Transverse colon (tissue), 4 donors: ENCODE results near the gene CACNA1I. TPM values are rescaled to one million over a fixed set of nuclear protein-coding genes. Genes with fewer than 3 reads are reported as not detected.

ENCODE experiments used
- DNase-seq: peaks from one replicate; pipeline ENCODE4 v3.0.0-alpha.2; 2019
- H3K27ac ChIP-seq, 4 donors: fragments of 200-600 bp; sonication (generic); 2 replicates each; pipeline ENCODE4 v1.5.1; 2016 to 2018; ENCODE audit warnings: inconsistent platforms in 4 of 4
- H3K27me3 ChIP-seq: fragments of 200-600 bp; sonication (generic); 2 replicates; pipeline ENCODE4 v1.5.1; 2017; ENCODE audit warnings: inconsistent platforms
- H3K36me3 ChIP-seq, 4 donors: fragments of 200-600 bp; sonication (generic); 2 replicates each; pipeline ENCODE4 v1.5.1; 2017 to 2019; ENCODE audit warnings: inconsistent platforms in 4 of 4
- H3K4me1 ChIP-seq, 4 donors: fragments of 200-600 bp; sonication (generic); 2 replicates each; pipeline ENCODE4 v1.5.1; 2017 to 2020; ENCODE audit warnings: inconsistent platforms in 4 of 4
- H3K4me3 ChIP-seq, 4 donors: fragments of 200-600 bp; sonication (generic); 1 replicate in 1 of 4; 2 replicates in 3 of 4; pipeline versions ENCODE4 v1.5.1 to v1.6.1; 2017 to 2019; ENCODE audit warnings: inconsistent platforms in 4 of 4
- H3K9me3 ChIP-seq, 2 donors: fragments of 200-600 bp; sonication (generic); 2 replicates each; pipeline ENCODE4 v1.5.1; 2017 to 2019; ENCODE audit warnings: inconsistent platforms in 2 of 2
- EP300 ChIP-seq: sonication (generic); formaldehyde crosslinking; IDR thresholded peaks from one replicate; pipeline ENCODE4 v1.6.1; 2017; ENCODE audit warnings: antibody characterized with exemption, low read depth
- POLR2A ChIP-seq: fragments of 450-650 bp; IDR thresholded peaks from one replicate; pipeline ENCODE4 v1.6.1; 2016; ENCODE audit warnings: antibody characterized with exemption, mild to moderate bottlenecking, moderate library complexity
- POLR2AphosphoS5 ChIP-seq, 3 donors: sonication (generic); formaldehyde crosslinking; IDR thresholded peaks; one replicate each; pipeline ENCODE4 v1.6.1; 2016; ENCODE audit warnings: antibody characterized with exemption in 3 of 3
- WGBS, 2 donors: methylation state at CpG; one replicate each; pipeline ENCODE4 v1.1.5; 2018; ENCODE audit warnings: low coverage in 1 of 2; 5-methylcytosine and 5-hydroxymethylcytosine counted together
- in situ Hi-C, 4 donors: fragments of 200-750 bp; cut with MboI; loops; one replicate each; pipeline versions ENCODE4 v1.15.0 to v1.15.1; 2017; ENCODE audit warnings: low sequenced_read_pairs in 3 of 4, low pct_ligation_motif_present in 1 of 4, low pct_unique_long_range_greater_than_20kb in 1 of 4
- intact Hi-C: fragments of 100-400 bp; cut with DNase I; formaldehyde crosslinking; loops from one replicate; pipeline ENCODE4 v1.15.1; 2023; ENCODE audit warnings: low total_unique reads
- total RNA-seq, 4 donors: library from RNA; depleted of rRNA; stranded (reverse); fragments of >200 nt; gene quantifications; one replicate each; pipeline ENCODE4 v1.1.0, GENCODE V29; 2016
- TF ChIP-seq, protein P1 (sequence below), 5 experiments: fragments of 200-600 bp in 3 of 5; fragments of 450-650 bp in 2 of 5; sonication (generic) in 3 of 5; IDR thresholded peaks; 1 replicate in 2 of 5; 2 replicates in 3 of 5; pipeline ENCODE4 v1.5.1; 2016 to 2017; ENCODE audit warnings: antibody characterized with exemption in 5 of 5, inconsistent platforms in 3 of 5, mild to moderate bottlenecking in 2 of 5, moderate library complexity in 1 of 5

The CACNA1I gene
- total RNA-seq, 4 donors from 2014 or later: 0.14 to 1.1 (median 0.66) TPM

DNA sequence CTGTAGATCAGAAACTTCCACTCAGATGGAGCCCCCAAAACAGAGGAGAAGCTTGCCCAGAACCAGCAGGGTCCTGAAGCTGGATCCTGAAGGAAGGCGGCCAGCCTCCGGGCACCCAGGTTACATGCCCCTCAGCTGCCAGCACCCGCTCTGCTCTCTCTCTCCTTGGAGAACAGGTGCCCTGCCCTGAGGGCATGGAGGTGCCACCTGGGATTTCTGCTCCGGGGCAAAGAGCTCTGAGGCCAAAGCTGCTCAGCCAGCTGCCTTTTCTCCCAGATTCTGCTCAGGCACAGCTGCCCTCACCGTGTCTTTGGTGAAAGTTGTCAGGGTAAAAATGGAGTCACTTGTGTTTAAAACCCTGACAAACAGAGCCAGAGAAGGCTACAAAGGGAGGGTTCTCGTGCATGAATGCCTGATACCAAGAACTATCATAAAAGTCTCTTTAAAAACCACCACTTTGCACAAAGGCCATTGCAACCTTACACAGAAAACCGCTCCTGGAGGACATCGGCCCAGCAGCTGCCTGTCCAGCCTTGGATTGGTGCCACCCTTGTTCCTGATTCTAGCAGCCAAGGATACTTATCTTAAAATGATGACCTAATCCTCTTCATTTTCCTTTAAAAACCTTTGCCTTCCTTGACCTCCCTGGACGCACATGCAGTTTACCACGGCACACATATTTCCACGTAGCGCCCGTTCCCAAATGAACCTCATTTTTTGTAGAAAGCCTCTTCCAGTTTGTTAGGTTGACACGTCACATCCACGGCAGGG is 140.0 kb downstream of the CACNA1I start:
- H3K27me3 ChIP-seq: peaks cover 11% of the 10 kb centered on the region
- H3K9me3 ChIP-seq: no peaks in the 10 kb centered on the region
- TF ChIP-seq, protein P1, sequence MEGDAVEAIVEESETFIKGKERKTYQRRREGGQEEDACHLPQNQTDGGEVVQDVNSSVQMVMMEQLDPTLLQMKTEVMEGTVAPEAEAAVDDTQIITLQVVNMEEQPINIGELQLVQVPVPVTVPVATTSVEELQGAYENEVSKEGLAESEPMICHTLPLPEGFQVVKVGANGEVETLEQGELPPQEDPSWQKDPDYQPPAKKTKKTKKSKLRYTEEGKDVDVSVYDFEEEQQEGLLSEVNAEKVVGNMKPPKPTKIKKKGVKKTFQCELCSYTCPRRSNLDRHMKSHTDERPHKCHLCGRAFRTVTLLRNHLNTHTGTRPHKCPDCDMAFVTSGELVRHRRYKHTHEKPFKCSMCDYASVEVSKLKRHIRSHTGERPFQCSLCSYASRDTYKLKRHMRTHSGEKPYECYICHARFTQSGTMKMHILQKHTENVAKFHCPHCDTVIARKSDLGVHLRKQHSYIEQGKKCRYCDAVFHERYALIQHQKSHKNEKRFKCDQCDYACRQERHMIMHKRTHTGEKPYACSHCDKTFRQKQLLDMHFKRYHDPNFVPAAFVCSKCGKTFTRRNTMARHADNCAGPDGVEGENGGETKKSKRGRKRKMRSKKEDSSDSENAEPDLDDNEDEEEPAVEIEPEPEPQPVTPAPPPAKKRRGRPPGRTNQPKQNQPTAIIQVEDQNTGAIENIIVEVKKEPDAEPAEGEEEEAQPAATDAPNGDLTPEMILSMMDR (IDR thresholded peaks at IDR 0.05): no peak
- TF ChIP-seq POLR2A (no peak), EP300 (no peak), POLR2AphosphoS5 (IDR thresholded peaks at IDR 0.05) (no peak)
- no peaks in the 10 kb centered on the region for H3K36me3 ChIP-seq
- in situ Hi-C loops (no loop called here), intact Hi-C loops (no loop called here)
- H3K27ac ChIP-seq: no peak overlapping the region
- H3K4me3 ChIP-seq: no peak overlapping the region
- DNase-seq: no peak
- no peaks in the 10 kb centered on the region for H3K4me1 ChIP-seq
- WGBS, 2 donors: 48 to 69% methylated on average over 4 to 15 of the region's 15 CpGs

DNA sequence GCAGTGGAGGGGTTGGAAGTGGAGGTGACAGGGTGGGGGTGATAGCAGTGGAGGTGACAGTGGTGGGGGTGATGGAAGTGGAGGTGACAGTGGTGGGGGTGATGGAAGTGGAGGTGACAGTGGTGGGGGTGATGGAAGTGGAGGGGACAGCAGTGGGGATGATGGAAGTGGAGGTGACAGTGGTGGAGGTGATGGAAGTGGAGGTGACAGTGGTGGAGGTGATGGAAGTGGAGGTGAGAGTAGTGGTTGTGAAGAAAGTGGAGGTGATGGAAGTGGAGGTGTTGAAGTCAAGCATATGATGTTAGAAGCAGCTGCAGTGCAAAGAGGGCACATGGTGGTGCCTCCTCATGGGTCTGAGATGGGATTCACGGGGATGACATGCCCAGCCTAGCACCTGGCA is 141.5 kb downstream of the CACNA1I start:
- Histone ChIP-seq H3K9me3 (no peaks in the 10 kb centered on the region), H3K4me3 (no peak overlapping the region), H3K27me3 (peaks cover 11% of the 10 kb centered on the region), H3K4me1 (no peaks in the 10 kb centered on the region), H3K36me3 (no peaks in the 10 kb centered on the region), H3K27ac (no peak overlapping the region)
- 80 to 85% methylated on average over 1 of the region's 1 CpG for WGBS, 2 donors
- intact Hi-C loops: no loop called here
- no peak for TF ChIP-seq POLR2A
- TF ChIP-seq POLR2AphosphoS5 (IDR thresholded peaks at IDR 0.05): no peak
- TF ChIP-seq EP300: no peak
- TF ChIP-seq, protein P1 (IDR thresholded peaks at IDR 0.05): no peak
- in situ Hi-C loops: no loop called here
- DNase-seq: no peak

DNA sequence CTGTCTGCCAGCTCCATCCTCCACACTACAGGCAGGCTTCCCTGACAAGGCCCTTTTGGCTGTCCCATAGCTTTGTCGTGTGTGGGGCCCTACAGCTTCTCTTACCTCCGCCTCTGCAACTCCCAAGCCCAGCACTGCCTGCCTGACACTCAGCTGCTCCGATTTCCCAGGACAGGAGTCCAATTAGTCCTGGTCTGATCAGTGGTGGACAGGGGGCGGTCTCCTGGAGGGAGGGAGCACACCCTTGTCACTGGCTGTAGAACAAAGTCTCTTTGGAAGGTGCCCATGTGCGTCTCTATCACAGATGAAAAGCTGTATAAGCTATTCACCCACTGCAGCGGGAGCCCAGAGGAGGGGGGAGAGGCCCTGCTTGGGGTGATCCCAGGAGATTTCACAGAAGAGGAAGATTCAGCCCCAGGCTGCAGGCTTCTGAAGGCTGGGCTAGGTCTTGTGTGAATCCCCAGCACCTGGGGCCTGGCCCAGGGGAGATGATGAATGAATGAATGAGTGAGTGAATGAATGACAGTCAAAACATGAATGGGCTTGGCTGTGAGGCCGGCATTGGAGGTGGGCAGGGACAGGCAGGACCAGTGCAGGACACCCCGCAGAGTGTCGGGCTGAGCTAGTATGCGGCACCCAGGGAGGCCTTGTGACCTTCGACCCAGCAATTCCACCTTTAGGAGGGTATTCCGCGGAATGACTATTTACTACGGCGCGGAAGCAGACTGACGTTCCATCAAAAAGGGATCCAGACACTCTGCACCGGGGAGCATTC is 142.4 kb downstream of the CACNA1I start:
- WGBS, 2 donors: 64 to 73% methylated on average over 9 to 18 of the region's 18 CpGs
- no peaks in the 10 kb centered on the region for H3K9me3 ChIP-seq
- H3K27ac ChIP-seq: no peak overlapping the region
- no peaks in the 10 kb centered on the region for H3K4me1 ChIP-seq
- no peaks in the 10 kb centered on the region for H3K36me3 ChIP-seq
- no peak for DNase-seq
- in situ Hi-C loops: no loop called here
- intact Hi-C loops: no loop called here
- no peak overlapping the region for H3K4me3 ChIP-seq
- peaks cover 11% of the 10 kb centered on the region for H3K27me3 ChIP-seq
- TF ChIP-seq POLR2A (no peak), EP300 (no peak), POLR2AphosphoS5 (IDR thresholded peaks at IDR 0.05) (no peak)
- TF ChIP-seq, protein P1 (IDR thresholded peaks at IDR 0.05): no peak

DNA sequence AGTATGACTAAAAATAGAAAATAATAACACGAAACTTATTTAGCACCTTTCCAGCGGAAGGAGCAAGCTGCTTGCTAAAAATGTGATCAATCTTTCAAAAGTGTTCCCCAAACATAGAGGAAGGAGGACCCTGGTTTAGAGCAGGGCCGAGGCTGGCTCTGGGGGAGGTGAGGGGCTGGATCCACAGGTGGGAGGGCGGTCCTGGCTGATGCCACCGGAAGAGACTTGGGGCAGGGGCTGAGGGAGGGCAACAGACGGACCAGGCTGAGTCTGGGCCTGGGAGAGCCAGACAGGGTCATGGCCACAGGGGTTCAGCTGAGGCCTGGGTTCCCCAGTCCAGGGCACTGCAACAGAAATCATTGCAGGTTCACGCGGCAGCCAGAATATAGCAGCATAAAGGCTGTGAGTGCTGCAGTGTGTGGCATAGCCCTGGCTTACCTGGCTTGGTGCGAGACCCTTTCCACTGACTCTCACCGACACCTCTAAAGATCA is 143.3 kb downstream of the CACNA1I start:
- Histone ChIP-seq H3K9me3 (no peaks in the 10 kb centered on the region), H3K27me3 (peaks cover 11% of the 10 kb centered on the region), H3K4me3 (no peak overlapping the region), H3K36me3 (no peaks in the 10 kb centered on the region), H3K4me1 (peaks cover 0 to 7% (median 0%) of the 10 kb centered on the region in 4 donors), H3K27ac (no peak overlapping the region)
- no peak for DNase-seq
- intact Hi-C loops (no loop called here), in situ Hi-C loops (no loop called here)
- no peak for TF ChIP-seq POLR2A
- no peak for TF ChIP-seq EP300
- TF ChIP-seq POLR2AphosphoS5 (IDR thresholded peaks at IDR 0.05): no peak
- TF ChIP-seq, protein P1 (IDR thresholded peaks at IDR 0.05): no peak
- 84% methylated on average over 10 of the region's 10 CpGs; no CpG with 5 or more reads in 1 of the 2 donors for WGBS, 2 donors
